ENCODE data around the gene GRK5. TPM values are rescaled to one million over a fixed set of nuclear protein-coding genes. Genes with fewer than 3 reads are reported as not detected.

Gene GRK5
- total RNA-seq, 1 experiment from 2014 or later, result 2.3 TPM

DNA sequence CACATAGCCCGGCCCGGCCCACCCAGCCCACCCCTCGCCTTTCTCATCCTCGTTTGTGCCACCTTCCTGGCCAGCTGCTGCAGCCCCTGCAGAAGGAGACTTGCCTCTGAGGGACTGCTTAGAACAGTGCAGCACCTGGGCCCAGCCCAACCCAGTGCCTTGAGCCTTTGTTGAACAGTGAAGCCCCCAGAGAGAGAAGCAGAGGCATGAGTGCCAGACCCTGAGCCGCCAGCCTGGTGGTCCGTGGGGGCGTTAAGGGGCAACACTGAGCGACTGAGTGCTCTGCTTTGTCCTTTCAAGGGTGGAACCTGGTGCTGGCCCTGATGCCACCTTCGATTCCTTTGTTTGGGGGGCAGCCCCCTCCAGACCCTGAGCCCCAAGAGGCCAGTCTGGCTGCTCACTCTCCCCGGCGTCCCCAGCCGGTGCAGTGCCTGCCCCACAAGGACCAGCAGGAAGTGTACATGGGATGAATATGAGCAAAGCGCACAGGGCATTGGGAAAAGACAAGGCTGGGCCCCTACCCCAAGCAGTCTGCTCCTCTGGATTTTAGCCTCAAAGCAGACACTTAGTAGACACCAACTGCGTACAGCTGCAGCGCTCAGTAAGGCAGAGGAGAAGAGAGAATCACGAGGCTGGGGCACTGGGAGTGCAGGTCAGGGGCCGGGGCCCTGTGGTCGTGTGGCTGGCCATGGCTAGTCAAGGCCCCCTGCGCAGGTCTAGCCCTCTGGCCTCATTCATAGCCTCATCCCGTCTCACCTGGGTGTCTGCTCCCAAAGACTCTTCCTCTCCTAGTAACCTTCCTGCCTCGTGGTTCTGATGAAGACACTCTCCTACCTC is 239.3 kb downstream of the GRK5 start (continued):
- TF ChIP-seq, protein P1, sequence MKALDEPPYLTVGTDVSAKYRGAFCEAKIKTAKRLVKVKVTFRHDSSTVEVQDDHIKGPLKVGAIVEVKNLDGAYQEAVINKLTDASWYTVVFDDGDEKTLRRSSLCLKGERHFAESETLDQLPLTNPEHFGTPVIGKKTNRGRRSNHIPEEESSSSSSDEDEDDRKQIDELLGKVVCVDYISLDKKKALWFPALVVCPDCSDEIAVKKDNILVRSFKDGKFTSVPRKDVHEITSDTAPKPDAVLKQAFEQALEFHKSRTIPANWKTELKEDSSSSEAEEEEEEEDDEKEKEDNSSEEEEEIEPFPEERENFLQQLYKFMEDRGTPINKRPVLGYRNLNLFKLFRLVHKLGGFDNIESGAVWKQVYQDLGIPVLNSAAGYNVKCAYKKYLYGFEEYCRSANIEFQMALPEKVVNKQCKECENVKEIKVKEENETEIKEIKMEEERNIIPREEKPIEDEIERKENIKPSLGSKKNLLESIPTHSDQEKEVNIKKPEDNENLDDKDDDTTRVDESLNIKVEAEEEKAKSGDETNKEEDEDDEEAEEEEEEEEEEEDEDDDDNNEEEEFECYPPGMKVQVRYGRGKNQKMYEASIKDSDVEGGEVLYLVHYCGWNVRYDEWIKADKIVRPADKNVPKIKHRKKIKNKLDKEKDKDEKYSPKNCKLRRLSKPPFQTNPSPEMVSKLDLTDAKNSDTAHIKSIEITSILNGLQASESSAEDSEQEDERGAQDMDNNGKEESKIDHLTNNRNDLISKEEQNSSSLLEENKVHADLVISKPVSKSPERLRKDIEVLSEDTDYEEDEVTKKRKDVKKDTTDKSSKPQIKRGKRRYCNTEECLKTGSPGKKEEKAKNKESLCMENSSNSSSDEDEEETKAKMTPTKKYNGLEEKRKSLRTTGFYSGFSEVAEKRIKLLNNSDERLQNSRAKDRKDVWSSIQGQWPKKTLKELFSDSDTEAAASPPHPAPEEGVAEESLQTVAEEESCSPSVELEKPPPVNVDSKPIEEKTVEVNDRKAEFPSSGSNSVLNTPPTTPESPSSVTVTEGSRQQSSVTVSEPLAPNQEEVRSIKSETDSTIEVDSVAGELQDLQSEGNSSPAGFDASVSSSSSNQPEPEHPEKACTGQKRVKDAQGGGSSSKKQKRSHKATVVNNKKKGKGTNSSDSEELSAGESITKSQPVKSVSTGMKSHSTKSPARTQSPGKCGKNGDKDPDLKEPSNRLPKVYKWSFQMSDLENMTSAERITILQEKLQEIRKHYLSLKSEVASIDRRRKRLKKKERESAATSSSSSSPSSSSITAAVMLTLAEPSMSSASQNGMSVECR (CRISPR knock-in tag; IDR thresholded peaks at IDR 0.05; ENCODE audit: borderline replicate concordance), result no peak
- TF ChIP-seq NR1H2 (CRISPR knock-in tag; IDR thresholded peaks at IDR 0.05) (no peak), SMAD4 (CRISPR knock-in tag; IDR thresholded peaks at IDR 0.05) (no peak), ZNF671 (CRISPR knock-in tag; IDR thresholded peaks at IDR 0.05) (no peak), GRHL2 (CRISPR knock-in tag; IDR thresholded peaks at IDR 0.05; ENCODE audit: insufficient replicate concordance, severe bottlenecking) (no peak)

DNA sequence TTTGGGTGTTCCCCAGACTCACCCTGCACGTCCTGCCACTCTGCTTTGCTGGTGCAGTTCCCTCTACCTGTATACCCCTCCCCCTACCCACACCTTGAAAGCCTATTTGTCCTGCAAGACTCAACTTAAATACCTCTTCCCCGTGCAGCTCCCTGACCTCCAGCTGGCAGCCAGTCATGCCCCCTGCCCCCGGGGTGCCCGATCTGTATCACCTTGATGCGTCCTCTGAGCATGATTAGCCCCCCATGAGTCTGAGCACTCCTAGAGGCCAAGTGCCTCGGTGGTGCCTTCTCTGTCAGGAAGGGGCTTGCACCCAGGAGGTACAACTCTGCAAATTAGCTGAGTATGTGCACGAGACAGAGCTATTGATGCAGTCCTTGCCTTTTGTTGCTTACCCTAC is 240.1 kb downstream of the GRK5 start:
- Mint-ChIP-seq H3K36me3 (no peaks in the 10 kb centered on the region), H3K4me3 (no peak overlapping the region), H3K9me3 (no peaks in the 10 kb centered on the region), H3K4me1 (peaks cover 11% of the 10 kb centered on the region), H3K27ac (no peak overlapping the region), H3K27me3 (ENCODE audit: low read depth) (no peaks in the 10 kb centered on the region; the same call in 1 of the 2 replicates)
- POLR2A ChIA-PET, result no interaction called here
- DNase-seq (ENCODE audit: low spot score), result no peak
- no peak for ATAC-seq
- CTCF ChIA-PET, result interaction anchor here (1.1 to 3.9 kb wide), 3 partner anchors 42 to 249 kb away, joined by 3 to 24 read pairs (median 12); partner anchors contain the start of gene GRK5
- no peak for TF ChIP-seq ZNF263 (CRISPR knock-in tag; IDR thresholded peaks at IDR 0.05; ENCODE audit: low read depth)
- TF ChIP-seq OVOL2 (CRISPR knock-in tag; IDR thresholded peaks at IDR 0.05; ENCODE audit: borderline replicate concordance), result no peak
- no peak for TF ChIP-seq HMGA2 (CRISPR knock-in tag; IDR thresholded peaks at IDR 0.05)
- TF ChIP-seq, protein P2, sequence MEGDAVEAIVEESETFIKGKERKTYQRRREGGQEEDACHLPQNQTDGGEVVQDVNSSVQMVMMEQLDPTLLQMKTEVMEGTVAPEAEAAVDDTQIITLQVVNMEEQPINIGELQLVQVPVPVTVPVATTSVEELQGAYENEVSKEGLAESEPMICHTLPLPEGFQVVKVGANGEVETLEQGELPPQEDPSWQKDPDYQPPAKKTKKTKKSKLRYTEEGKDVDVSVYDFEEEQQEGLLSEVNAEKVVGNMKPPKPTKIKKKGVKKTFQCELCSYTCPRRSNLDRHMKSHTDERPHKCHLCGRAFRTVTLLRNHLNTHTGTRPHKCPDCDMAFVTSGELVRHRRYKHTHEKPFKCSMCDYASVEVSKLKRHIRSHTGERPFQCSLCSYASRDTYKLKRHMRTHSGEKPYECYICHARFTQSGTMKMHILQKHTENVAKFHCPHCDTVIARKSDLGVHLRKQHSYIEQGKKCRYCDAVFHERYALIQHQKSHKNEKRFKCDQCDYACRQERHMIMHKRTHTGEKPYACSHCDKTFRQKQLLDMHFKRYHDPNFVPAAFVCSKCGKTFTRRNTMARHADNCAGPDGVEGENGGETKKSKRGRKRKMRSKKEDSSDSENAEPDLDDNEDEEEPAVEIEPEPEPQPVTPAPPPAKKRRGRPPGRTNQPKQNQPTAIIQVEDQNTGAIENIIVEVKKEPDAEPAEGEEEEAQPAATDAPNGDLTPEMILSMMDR (IDR thresholded peaks at IDR 0.05), result no peak
- TF ChIP-seq, protein P3, sequence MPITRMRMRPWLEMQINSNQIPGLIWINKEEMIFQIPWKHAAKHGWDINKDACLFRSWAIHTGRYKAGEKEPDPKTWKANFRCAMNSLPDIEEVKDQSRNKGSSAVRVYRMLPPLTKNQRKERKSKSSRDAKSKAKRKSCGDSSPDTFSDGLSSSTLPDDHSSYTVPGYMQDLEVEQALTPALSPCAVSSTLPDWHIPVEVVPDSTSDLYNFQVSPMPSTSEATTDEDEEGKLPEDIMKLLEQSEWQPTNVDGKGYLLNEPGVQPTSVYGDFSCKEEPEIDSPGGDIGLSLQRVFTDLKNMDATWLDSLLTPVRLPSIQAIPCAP (CRISPR knock-in tag; IDR thresholded peaks at IDR 0.05), result no peak
- no peak for TF ChIP-seq NFYB (CRISPR knock-in tag; conservative IDR thresholded peaks at IDR 0.05; ENCODE audit: low read depth)
- TF ChIP-seq ATF1 (CRISPR knock-in tag; IDR thresholded peaks at IDR 0.05), result no peak
- TF ChIP-seq, protein P1 (CRISPR knock-in tag; IDR thresholded peaks at IDR 0.05; ENCODE audit: borderline replicate concordance), result no peak
- TF ChIP-seq, protein P4, sequence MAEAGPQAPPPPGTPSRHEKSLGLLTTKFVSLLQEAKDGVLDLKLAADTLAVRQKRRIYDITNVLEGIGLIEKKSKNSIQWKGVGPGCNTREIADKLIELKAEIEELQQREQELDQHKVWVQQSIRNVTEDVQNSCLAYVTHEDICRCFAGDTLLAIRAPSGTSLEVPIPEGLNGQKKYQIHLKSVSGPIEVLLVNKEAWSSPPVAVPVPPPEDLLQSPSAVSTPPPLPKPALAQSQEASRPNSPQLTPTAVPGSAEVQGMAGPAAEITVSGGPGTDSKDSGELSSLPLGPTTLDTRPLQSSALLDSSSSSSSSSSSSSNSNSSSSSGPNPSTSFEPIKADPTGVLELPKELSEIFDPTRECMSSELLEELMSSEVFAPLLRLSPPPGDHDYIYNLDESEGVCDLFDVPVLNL (CRISPR knock-in tag; IDR thresholded peaks at IDR 0.05; ENCODE audit: borderline replicate concordance, low read depth), result no peak
- TF ChIP-seq, protein P5, sequence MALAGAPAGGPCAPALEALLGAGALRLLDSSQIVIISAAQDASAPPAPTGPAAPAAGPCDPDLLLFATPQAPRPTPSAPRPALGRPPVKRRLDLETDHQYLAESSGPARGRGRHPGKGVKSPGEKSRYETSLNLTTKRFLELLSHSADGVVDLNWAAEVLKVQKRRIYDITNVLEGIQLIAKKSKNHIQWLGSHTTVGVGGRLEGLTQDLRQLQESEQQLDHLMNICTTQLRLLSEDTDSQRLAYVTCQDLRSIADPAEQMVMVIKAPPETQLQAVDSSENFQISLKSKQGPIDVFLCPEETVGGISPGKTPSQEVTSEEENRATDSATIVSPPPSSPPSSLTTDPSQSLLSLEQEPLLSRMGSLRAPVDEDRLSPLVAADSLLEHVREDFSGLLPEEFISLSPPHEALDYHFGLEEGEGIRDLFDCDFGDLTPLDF (CRISPR knock-in tag; IDR thresholded peaks at IDR 0.05), result no peak
